Neural cell (in vitro differentiated cells): ENCODE data around the gene GMPR. TPM values are rescaled to one million over a fixed set of nuclear protein-coding genes. Genes with fewer than 3 reads are reported as not detected.

ENCODE experiments used
- H2AFZ ChIP-seq: fragments of 200-600, 300-800 bp; sonication (generic), shearing (Covaris generic); 2 replicates; pipeline ENCODE4 v1.6.0; 2014; ENCODE audit warnings: low read depth, mild to moderate bottlenecking, antibody characterized with exemption, low read length, moderate library complexity
- H3F3A ChIP-seq: fragments of 200-600 bp; shearing (Covaris generic); 2 replicates; pipeline ENCODE4 v1.6.1; 2016; ENCODE audit warnings: mild to moderate bottlenecking, moderate library complexity, mixed read lengths, antibody characterized with exemption, low read length; ENCODE audit not compliant: insufficient read depth, poor library complexity, severe bottlenecking
- H3K27ac ChIP-seq: fragments of 200-600, 300-800 bp; sonication (generic), shearing (Covaris generic); 2 replicates; pipeline ENCODE4 v1.5.1; 2014; ENCODE audit warnings: mild to moderate bottlenecking, low read length, moderate library complexity
- H3K27me3 ChIP-seq: fragments of 300-800, 200-600 bp; sonication (generic), shearing (Covaris generic); 2 replicates; pipeline ENCODE4 v1.6.0; 2014; ENCODE audit warnings: mild to moderate bottlenecking, low read depth, low read length, moderate library complexity; ENCODE audit not compliant: insufficient read depth
- H3K36me3 ChIP-seq: fragments of 300-800, 200-600 bp; sonication (generic), shearing (Covaris generic); 2 replicates; pipeline ENCODE4 v1.5.1; 2014; ENCODE audit warnings: mild to moderate bottlenecking, antibody characterized with exemption, low read length, moderate library complexity; ENCODE audit not compliant: insufficient read depth
- H3K4me2 ChIP-seq: fragments of 300-800, 200-600 bp; sonication (generic), shearing (Covaris generic); 2 replicates; pipeline ENCODE4 v1.6.0; 2014; ENCODE audit warnings: mild to moderate bottlenecking, low read length
- H3K4me3 ChIP-seq: fragments of 300-800, 200-600 bp; sonication (generic), shearing (Covaris generic); 2 replicates; pipeline ENCODE4 v1.5.1; 2014; ENCODE audit warnings: mild to moderate bottlenecking, low read length, moderate library complexity
- H3K79me2 ChIP-seq: fragments of 200-600 bp; shearing (Covaris generic); replicated peaks from 2 replicates; pipeline ENCODE4 v1.6.0; 2014; ENCODE audit warnings: mild to moderate bottlenecking, low read length, moderate library complexity; ENCODE audit not compliant: insufficient read depth
- H3K9ac ChIP-seq: fragments of 300-800, 200-600 bp; sonication (generic), shearing (Covaris generic); 2 replicates; pipeline ENCODE4 v1.6.1; 2016; ENCODE audit warnings: mild to moderate bottlenecking, low read length, mixed read lengths
- H3K9me2 ChIP-seq: fragments of 200-600 bp; shearing (Covaris generic); 2 replicates; pipeline ENCODE4 v1.6.1; 2016; ENCODE audit warnings: mild to moderate bottlenecking, low read length, mixed read lengths; ENCODE audit not compliant: insufficient read depth
- H3K9me3 ChIP-seq: fragments of 200-600, 300-800 bp; sonication (generic), shearing (Covaris generic); 2 replicates; pipeline ENCODE4 v1.6.1; 2016; ENCODE audit warnings: mild to moderate bottlenecking, mixed run types, low read length, moderate library complexity, mixed read lengths
- H4K20me1 ChIP-seq: fragments of 200-600 bp; shearing (Covaris generic); 2 replicates; pipeline ENCODE4 v1.6.1; 2016; ENCODE audit warnings: mild to moderate bottlenecking, mixed run types; ENCODE audit not compliant: insufficient read depth
- CTCF ChIP-seq: fragments of 450-650 bp; IDR thresholded peaks from 2 replicates; pipeline ENCODE4 v1.5.1; 2014; ENCODE audit warnings: antibody characterized with exemption, mild to moderate bottlenecking, moderate library complexity; ENCODE audit not compliant: poor library complexity, severe bottlenecking
- EP300 ChIP-seq: fragments of 450-650 bp; conservative IDR thresholded peaks from 2 replicates; pipeline ENCODE4 v1.6.1; 2014; ENCODE audit warnings: antibody characterized with exemption, mild to moderate bottlenecking, moderate library complexity; ENCODE audit not compliant: poor library complexity, severe bottlenecking
- EZH2 ChIP-seq: fragments of 200-600, 300-800 bp; shearing (Covaris generic), sonication (generic); IDR thresholded peaks from 2 replicates; pipeline ENCODE4 v1.6.1; 2014; ENCODE audit warnings: antibody characterized with exemption, low read length, borderline replicate concordance, mild to moderate bottlenecking; ENCODE audit not compliant: insufficient read depth, poor library complexity, severe bottlenecking
- MXI1 ChIP-seq: fragments of 450-650 bp; conservative IDR thresholded peaks from 2 replicates; pipeline ENCODE4 v1.6.1; 2014; ENCODE audit warnings: antibody characterized with exemption, mild to moderate bottlenecking; ENCODE audit not compliant: poor library complexity, severe bottlenecking
- REST ChIP-seq: IDR thresholded peaks from 2 replicates; pipeline ENCODE4 v1.6.1; 2012; ENCODE audit warnings: borderline replicate concordance
- SMC3 ChIP-seq: fragments of 450-650 bp; conservative IDR thresholded peaks from 2 replicates; pipeline ENCODE4 v1.6.1; 2014; ENCODE audit warnings: antibody characterized with exemption, mild to moderate bottlenecking, moderate library complexity; ENCODE audit not compliant: poor library complexity
- TAF1 ChIP-seq: IDR thresholded peaks from 2 replicates; pipeline ENCODE4 v1.6.1; 2012; ENCODE audit warnings: low read depth
- polyA plus RNA-seq: library from polyadenylated mRNA; depleted of rRNA; stranded (reverse); fragments of >200 nt; gene quantifications from 2 replicates; pipeline ENCODE4 v1.2.3, GENCODE V29; 2014

The GMPR gene
- polyA plus RNA-seq, 1 donor from 2014 or later: not detected

GRCh38 chr6:16277101-16277981, 39.0 kb downstream of the GMPR start:
- no peak overlapping the region for H3K9ac ChIP-seq
- H3K9me2 ChIP-seq: no peaks in the 10 kb centered on the region
- no peaks in the 10 kb centered on the region for H3K79me2 ChIP-seq
- no peaks in the 10 kb centered on the region for H3F3A ChIP-seq
- H4K20me1 ChIP-seq: no peaks in the 10 kb centered on the region
- H3K9me3 ChIP-seq: no peaks in the 10 kb centered on the region
- H3K4me3 ChIP-seq: no peak overlapping the region
- no peaks in the 10 kb centered on the region for H3K36me3 ChIP-seq
- H3K4me2 ChIP-seq: no peak overlapping the region
- no peak overlapping the region for H2AFZ ChIP-seq
- TF ChIP-seq MXI1 (no peak), TAF1 (no peak), EZH2 (no peak), REST (no peak), SMC3 (no peak), CTCF (no peak)
- no peaks in the 10 kb centered on the region for H3K27me3 ChIP-seq
- no peak overlapping the region for H3K27ac ChIP-seq

GRCh38 chr6:16278048-16278724, 39.8 kb downstream of the GMPR start:
- Histone ChIP-seq H3K27ac (no peak overlapping the region), H3K9me3 (no peaks in the 10 kb centered on the region), H4K20me1 (no peaks in the 10 kb centered on the region), H3K4me3 (no peak overlapping the region), H3K27me3 (no peaks in the 10 kb centered on the region), H3K36me3 (no peaks in the 10 kb centered on the region), H3K4me2 (no peak overlapping the region), H2AFZ (no peak overlapping the region), H3K9ac (no peak overlapping the region), H3K9me2 (no peaks in the 10 kb centered on the region), H3K79me2 (no peaks in the 10 kb centered on the region), H3F3A (no peaks in the 10 kb centered on the region)
- no peak for TF ChIP-seq TAF1
- no peak for TF ChIP-seq EP300
